Left colon (tissue), 2 donors: Measurements from ENCODE around the gene MRTFA. TPM values are rescaled to one million over a fixed set of nuclear protein-coding genes. Genes with fewer than 3 reads are reported as not detected.

Source experiments
- ATAC-seq: fragments of 200-7000 bp; cut with Tn5 transposase; one replicate; pipeline ENCODE4 v1.9.1; 2020; ENCODE audit warnings: mild to moderate bottlenecking, moderate library complexity
- DNase-seq, 2 donors: peaks; one replicate each; pipeline ENCODE4 v3.0.0-alpha.2; 2020
- intact Hi-C, 2 donors: fragments of 100-400 bp; cut with DNase I in 1 of 2; cut with micrococcal nuclease in 1 of 2; formaldehyde crosslinking; loops; one replicate each; pipeline versions ENCODE4 v1.11.2 to v1.14.0; 2022; cut with DNase I, micrococcal nuclease
- total RNA-seq, 2 donors: library from RNA; stranded (reverse); fragmentation: NEBNext Ultra II Directional; extraction: Animal tissue kit (Norgen Biotek cat#: 25700); gene quantifications; one replicate each; pipeline ENCODE4 v1.2.1, GENCODE V29; 2021
- donor health status: DM: no; HTN: no; CAD: no.
- donor health status: DM: yes; HTN: yes; CAD: no.

Gene MRTFA
- total RNA-seq, 2 donors from 2014 or later = 42.1 to 44.4 TPM

- intact Hi-C loops = loop anchor here in 1 of 2 donors (10.0 kb wide), 1 partner anchor 53 kb away; no protein-coding TSS in a partner anchor
- DNase-seq (no peak), ATAC-seq (peak; percentile 61)
Measured at GRCh38 chr22:40487663-40488249, 148.8 kb downstream of the MRTFA start.

GRCh38 chr22:40486962-40487602 lies 149.4 kb downstream of the MRTFA start:
- intact Hi-C loops = loop anchor here in 1 of 2 donors (10.0 kb wide), 1 partner anchor 52 kb away; no protein-coding TSS in a partner anchor
- DNase-seq = no peak
- ATAC-seq = no peak

GRCh38 chr22:40485813-40486667 lies 150.5 kb downstream of the MRTFA start:
- no peak for ATAC-seq
- intact Hi-C loops = loop anchor here in 1 of 2 donors (10.0 kb wide), 1 partner anchor 51 kb away; no protein-coding TSS in a partner anchor

GRCh38 chr22:40484906-40485669 lies 151.4 kb downstream of the MRTFA start:
- intact Hi-C loops = loop anchor here in 1 of 2 donors (10.0 kb wide), 1 partner anchor 50 kb away; no protein-coding TSS in a partner anchor

More at GRCh38 chr22:40485813-40486667, 150.5 kb downstream of the MRTFA start:
- no peak for DNase-seq

GRCh38 chr22:40482886-40483285 lies 153.6 kb downstream of the MRTFA start:
- ATAC-seq (no peak), DNase-seq (no peak)
- intact Hi-C loops = loop anchor here in 1 of 2 donors (10.0 kb wide), 1 partner anchor 48 kb away; no protein-coding TSS in a partner anchor

More at GRCh38 chr22:40484906-40485669, 151.4 kb downstream of the MRTFA start:
- ATAC-seq = no peak
- DNase-seq = no peak

- peak; percentile 45 for ATAC-seq
- intact Hi-C loops = loop anchor here in 1 of 2 donors (10.0 kb wide), 1 partner anchor 48 kb away; no protein-coding TSS in a partner anchor
- no peak for DNase-seq
Measured at GRCh38 chr22:40482391-40482790, 154.1 kb downstream of the MRTFA start.

GRCh38 chr22:40480996-40481395 lies 155.5 kb downstream of the MRTFA start:
- DNase-seq (no peak), ATAC-seq (peak; percentile 46)
- intact Hi-C loops = loop anchor here in 1 of 2 donors (10.0 kb wide), 1 partner anchor 46 kb away; no protein-coding TSS in a partner anchor

GRCh38 chr22:40479887-40480538 lies 156.5 kb downstream of the MRTFA start:
- DNase-seq = no peak
- intact Hi-C loops = loop anchor here in 1 of 2 donors (10.0 kb wide), 1 partner anchor 45 kb away; no protein-coding TSS in a partner anchor
- no peak for ATAC-seq

GRCh38 chr22:40479126-40479800 lies 157.3 kb downstream of the MRTFA start:
- intact Hi-C loops = no loop called here
- DNase-seq = no peak
- ATAC-seq = peak; percentile 18

- no peak for ATAC-seq
- intact Hi-C loops = no loop called here
Measured at GRCh38 chr22:40478338-40479125, 158.0 kb downstream of the MRTFA start.

GRCh38 chr22:40477683-40478337 lies 158.7 kb downstream of the MRTFA start:
- ATAC-seq (no peak), DNase-seq (no peak)
- intact Hi-C loops = no loop called here

More at GRCh38 chr22:40478338-40479125, 158.0 kb downstream of the MRTFA start:
- no peak for DNase-seq

- ATAC-seq (no peak), DNase-seq (no peak)
- intact Hi-C loops = no loop called here
Measured at GRCh38 chr22:40476341-40476740, 160.2 kb downstream of the MRTFA start.

GRCh38 chr22:40473703-40474102 lies 162.8 kb downstream of the MRTFA start:
- intact Hi-C loops = no loop called here
- no peak for DNase-seq
- no peak for ATAC-seq

GRCh38 chr22:40472579-40472978 lies 163.9 kb downstream of the MRTFA start:
- no peak for ATAC-seq
- intact Hi-C loops = no loop called here
- no peak for DNase-seq

GRCh38 chr22:40472051-40472450 lies 164.5 kb downstream of the MRTFA start:
- intact Hi-C loops = no loop called here
- no peak for ATAC-seq
- DNase-seq = no peak

- ATAC-seq (no peak), DNase-seq (no peak)
- intact Hi-C loops = no loop called here
Measured at GRCh38 chr22:40469181-40469580, 167.3 kb downstream of the MRTFA start.
